AG04450 (cell line): Measurements from ENCODE around the gene PGS1. TPM values are rescaled to one million over a fixed set of nuclear protein-coding genes. Genes with fewer than 3 reads are reported as not detected.

ENCODE experiments used
- CTCF ChIA-PET: fragments of 300-600, 350-600 bp; formaldehyde crosslinking; extraction: SDS; loops from one replicate; lab custom pipeline; 2022; ENCODE audit warnings: antibody characterized with exemption, inconsistent platforms; lab: Charles Lee
- POLR2A ChIA-PET: fragments of 350-600 bp; formaldehyde crosslinking; extraction: SDS; loops from one replicate; lab custom pipeline; 2021; ENCODE audit warnings: antibody characterized with exemption, inconsistent platforms; lab: Yijun Ruan, JAX
- DNase-seq: peaks from one replicate; pipeline ENCODE4 v3.0.0-alpha.2; 2011; ENCODE audit warnings: low read depth, low spot score
- H3K27ac ChIP-seq: one replicate; pipeline ENCODE4 v1.5.1; 2012; ENCODE audit warnings: low read depth, low read length, control low read depth
- H3K27me3 ChIP-seq: one replicate; pipeline ENCODE4 v1.6.0; 2012; ENCODE audit warnings: low read length; ENCODE audit not compliant: control insufficient read depth, insufficient read depth
- H3K4me3 ChIP-seq: 2 replicates; pipeline ENCODE4 v1.5.1; 2011; ENCODE audit warnings: mild to moderate bottlenecking, low read depth, low read length, control low read depth
- H3K9me3 ChIP-seq: 2 replicates; pipeline ENCODE4 v1.5.1; 2012; ENCODE audit warnings: low read length; ENCODE audit not compliant: control insufficient read depth, insufficient read depth
- CTCF ChIP-seq: IDR thresholded peaks from 2 replicates; pipeline ENCODE4 v1.5.1; 2011; ENCODE audit warnings: low read depth, low read length, control low read depth, inconsistent platforms
- polyA plus RNA-seq: library from polyadenylated mRNA; depleted of rRNA; stranded (reverse); fragments of >200 nt; gene quantifications from 2 replicates; pipeline ENCODE4 v1.2.3, GENCODE V29; 2011

The PGS1 gene
- polyA plus RNA-seq, 1 experiment: 31.0 TPM

- H3K27me3 ChIP-seq: peaks cover 13% of the 10 kb centered on the region
- H3K4me3 ChIP-seq: no peak overlapping the region
- H3K9me3 ChIP-seq: no peaks in the 10 kb centered on the region; the same call in 1 of the 2 replicates
- POLR2A ChIA-PET: no interaction called here
- DNase-seq: peak; percentile 34
- H3K27ac ChIP-seq: no peak overlapping the region
- CTCF ChIA-PET: no interaction called here
- no peak for TF ChIP-seq CTCF
These were observed 64.3 kb downstream of the PGS1 start for GRCh38 chr17:78442648-78443218.

GRCh38 chr17:78444392-78444791 is 65.9 kb downstream of the PGS1 start:
- DNase-seq: no peak
- H3K27ac ChIP-seq: no peak overlapping the region
- peaks cover 13% of the 10 kb centered on the region for H3K27me3 ChIP-seq
- H3K9me3 ChIP-seq: no peaks in the 10 kb centered on the region; the same call in 1 of the 2 replicates
- TF ChIP-seq CTCF: no peak
- no peak overlapping the region for H3K4me3 ChIP-seq
- POLR2A ChIA-PET: no interaction called here
- CTCF ChIA-PET: interaction anchor here (0.7 kb wide), 1 partner anchor 22 kb away, joined by 4 read pairs; no protein-coding TSS in a partner anchor

- ChIA-PET POLR2A (no interaction called here), CTCF (no interaction called here)
- Histone ChIP-seq H3K27me3 (peaks cover 20% of the 10 kb centered on the region), H3K9me3 (no peaks in the 10 kb centered on the region; the same call in 1 of the 2 replicates), H3K27ac (no peak overlapping the region), H3K4me3 (no peak overlapping the region)
- TF ChIP-seq CTCF: no peak
- no peak for DNase-seq
These were observed 68.4 kb downstream of the PGS1 start for GRCh38 chr17:78446833-78447232.

- CTCF ChIA-PET: interaction anchor here (1.0 kb wide), 1 partner anchor 59 kb away, joined by 3 read pairs; no protein-coding TSS in a partner anchor
- DNase-seq: no peak
- H3K27me3 ChIP-seq: peaks cover 12% of the 10 kb centered on the region
- POLR2A ChIA-PET: interaction anchor here (1.0 kb wide), 1 partner anchor 70 kb away, joined by 6 read pairs; the partner anchor contains the start of gene PGS1
- 0 out of 2 replicates have a peak, but pooled peaks have one; percentile 13 for TF ChIP-seq CTCF
- H3K27ac ChIP-seq: no peak overlapping the region
- no peak overlapping the region for H3K4me3 ChIP-seq
- no peaks in the 10 kb centered on the region; the same call in 1 of the 2 replicates for H3K9me3 ChIP-seq
These were observed 70.0 kb downstream of the PGS1 start for GRCh38 chr17:78448356-78448993.

GRCh38 chr17:78449983-78450595 is 71.6 kb downstream of the PGS1 start:
- CTCF ChIA-PET: no interaction called here
- POLR2A ChIA-PET: no interaction called here
- Histone ChIP-seq H3K9me3 (no peaks in the 10 kb centered on the region; the same call in 1 of the 2 replicates), H3K27ac (no peak overlapping the region), H3K27me3 (peaks cover 9% of the 10 kb centered on the region), H3K4me3 (no peak overlapping the region)
- TF ChIP-seq CTCF: no peak
- DNase-seq: no peak
